KMS-11 (cell line): Measurements from ENCODE around the gene SPRED1.
"Not testable (repeated sequence)": the region's sequence is repeated elsewhere in the genome, so short reads cannot be mapped to it uniquely, and the experiment has no call there.

Experiments used
- H2AFZ ChIP-seq: fragments of 200-600 bp; sonication (generic); 2 replicates; pipeline ENCODE4 v1.6.1; 2016; ENCODE audit warnings: antibody characterized with exemption, mixed run types, low read depth
- H3K27ac ChIP-seq: fragments of 200-600 bp; sonication (generic); 2 replicates; pipeline ENCODE4 v1.6.1; 2016; ENCODE audit warnings: mild to moderate bottlenecking, mixed run types
- H3K27me3 ChIP-seq: fragments of 200-600 bp; sonication (generic); 2 replicates; pipeline ENCODE4 v1.6.1; 2017; ENCODE audit warnings: mild to moderate bottlenecking, low read depth, mixed run types, moderate library complexity; ENCODE audit not compliant: insufficient read depth
- H3K36me3 ChIP-seq: fragments of 200-600 bp; sonication (generic); 2 replicates; pipeline ENCODE4 v1.6.1; 2017; ENCODE audit warnings: mild to moderate bottlenecking, mixed run types; ENCODE audit not compliant: insufficient read depth
- H3K4me1 ChIP-seq: fragments of 200-600 bp; sonication (generic); 2 replicates; pipeline ENCODE4 v1.6.1; 2016; ENCODE audit warnings: mild to moderate bottlenecking, low read depth, mixed run types; ENCODE audit not compliant: poor library complexity, severe bottlenecking
- H3K4me2 ChIP-seq: fragments of 200-600 bp; sonication (generic); 2 replicates; pipeline ENCODE4 v1.7.0; 2016; ENCODE audit warnings: mild to moderate bottlenecking, mixed run types
- H3K4me3 ChIP-seq: fragments of 200-600 bp; sonication (generic); IDR thresholded peaks from 2 replicates; pipeline ENCODE4 v1.6.1; 2017; ENCODE audit warnings: low read depth, low read length, mixed read lengths; ENCODE audit not compliant: insufficient read depth
- H3K79me2 ChIP-seq: fragments of 200-600 bp; sonication (generic); 2 replicates; pipeline ENCODE4 v1.6.1; 2016; ENCODE audit warnings: low read depth, mixed run types; ENCODE audit not compliant: insufficient read depth
- H3K9ac ChIP-seq: fragments of 200-600 bp; sonication (generic); 2 replicates; pipeline ENCODE4 v1.6.1; 2016; ENCODE audit warnings: mild to moderate bottlenecking, mixed run types
- H4K20me1 ChIP-seq: fragments of 200-600 bp; sonication (generic); 2 replicates; pipeline ENCODE4 v1.6.1; 2016; ENCODE audit warnings: mild to moderate bottlenecking, mixed run types; ENCODE audit not compliant: insufficient read depth
- TF ChIP-seq, protein P1 (sequence below): fragments of 200-600 bp; sonication (generic); conservative IDR thresholded peaks from 2 replicates; pipeline ENCODE4 v1.6.1; 2017; ENCODE audit warnings: low read depth, mild to moderate bottlenecking, antibody characterized with exemption, low read length, moderate library complexity, mixed read lengths

The SPRED1 gene

DNA sequence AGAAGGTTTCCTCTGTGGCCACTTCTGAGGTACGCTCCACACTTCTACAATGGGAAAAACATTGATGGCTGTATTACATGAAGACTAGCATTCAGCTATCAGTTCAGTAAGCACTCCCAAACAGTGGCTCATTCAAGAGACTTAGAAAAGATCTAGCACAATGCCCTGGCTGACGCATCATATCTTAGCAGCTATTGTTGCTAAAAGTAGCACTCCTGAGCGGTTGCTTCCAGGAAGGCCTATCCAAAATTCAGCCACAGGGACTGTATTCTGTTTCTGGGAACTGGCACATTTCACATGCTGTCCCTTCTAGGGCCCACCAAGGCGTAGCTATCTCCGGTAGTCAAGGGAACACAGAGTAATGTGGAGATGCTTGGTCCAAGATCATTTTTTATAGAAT, 21.2 kb upstream of the SPRED1 start:
- TF ChIP-seq, protein P1, sequence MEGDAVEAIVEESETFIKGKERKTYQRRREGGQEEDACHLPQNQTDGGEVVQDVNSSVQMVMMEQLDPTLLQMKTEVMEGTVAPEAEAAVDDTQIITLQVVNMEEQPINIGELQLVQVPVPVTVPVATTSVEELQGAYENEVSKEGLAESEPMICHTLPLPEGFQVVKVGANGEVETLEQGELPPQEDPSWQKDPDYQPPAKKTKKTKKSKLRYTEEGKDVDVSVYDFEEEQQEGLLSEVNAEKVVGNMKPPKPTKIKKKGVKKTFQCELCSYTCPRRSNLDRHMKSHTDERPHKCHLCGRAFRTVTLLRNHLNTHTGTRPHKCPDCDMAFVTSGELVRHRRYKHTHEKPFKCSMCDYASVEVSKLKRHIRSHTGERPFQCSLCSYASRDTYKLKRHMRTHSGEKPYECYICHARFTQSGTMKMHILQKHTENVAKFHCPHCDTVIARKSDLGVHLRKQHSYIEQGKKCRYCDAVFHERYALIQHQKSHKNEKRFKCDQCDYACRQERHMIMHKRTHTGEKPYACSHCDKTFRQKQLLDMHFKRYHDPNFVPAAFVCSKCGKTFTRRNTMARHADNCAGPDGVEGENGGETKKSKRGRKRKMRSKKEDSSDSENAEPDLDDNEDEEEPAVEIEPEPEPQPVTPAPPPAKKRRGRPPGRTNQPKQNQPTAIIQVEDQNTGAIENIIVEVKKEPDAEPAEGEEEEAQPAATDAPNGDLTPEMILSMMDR: no peak
- Histone ChIP-seq H2AFZ (no peak overlapping the region), H3K27me3 (no peaks in the 10 kb centered on the region), H3K27ac (no peak overlapping the region), H3K9ac (no peak overlapping the region), H3K36me3 (no peaks in the 10 kb centered on the region), H3K4me2 (no peak overlapping the region), H3K4me3 (no peak overlapping the region), H3K79me2 (no peaks in the 10 kb centered on the region), H3K4me1 (no peaks in the 10 kb centered on the region), H4K20me1 (no peaks in the 10 kb centered on the region)

GRCh38 chr15:38237021-38237420, 15.6 kb upstream of the SPRED1 start:
- not testable (repeated sequence) for H3K36me3 ChIP-seq, H2AFZ ChIP-seq, H3K79me2 ChIP-seq, H3K27ac ChIP-seq, H3K4me1 ChIP-seq, H3K4me3 ChIP-seq, H3K4me2 ChIP-seq, H3K27me3 ChIP-seq, H4K20me1 ChIP-seq, H3K9ac ChIP-seq

DNA sequence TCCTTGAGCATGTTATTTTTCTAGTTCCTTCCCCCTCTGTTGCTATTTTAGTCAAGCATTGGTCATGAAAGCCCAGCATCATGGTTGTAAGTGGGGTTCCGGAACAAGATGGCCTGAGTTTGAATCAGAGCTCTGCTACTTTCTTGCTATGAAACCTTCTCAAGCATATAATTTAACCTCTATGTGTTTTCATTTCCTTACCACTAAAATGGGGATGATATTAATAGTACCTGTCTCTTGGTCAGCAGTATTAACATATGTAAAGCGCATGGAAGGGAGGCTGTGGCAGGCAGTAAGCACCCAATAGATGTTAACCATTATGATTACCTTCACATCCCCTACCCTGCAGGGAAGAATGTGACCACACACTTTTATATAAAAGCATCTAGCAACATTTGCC, 14.3 kb upstream of the SPRED1 start:
- Histone ChIP-seq H3K27me3 (no peaks in the 10 kb centered on the region), H2AFZ (no peak overlapping the region), H3K4me1 (peaks cover 10% of the 10 kb centered on the region), H3K79me2 (no peaks in the 10 kb centered on the region), H3K27ac (no peak overlapping the region), H3K4me2 (no peak overlapping the region; the same call in 1 of the 2 replicates), H3K4me3 (no peak overlapping the region), H3K36me3 (no peaks in the 10 kb centered on the region), H4K20me1 (no peaks in the 10 kb centered on the region), H3K9ac (no peak overlapping the region)
- TF ChIP-seq, protein P1: no peak

DNA sequence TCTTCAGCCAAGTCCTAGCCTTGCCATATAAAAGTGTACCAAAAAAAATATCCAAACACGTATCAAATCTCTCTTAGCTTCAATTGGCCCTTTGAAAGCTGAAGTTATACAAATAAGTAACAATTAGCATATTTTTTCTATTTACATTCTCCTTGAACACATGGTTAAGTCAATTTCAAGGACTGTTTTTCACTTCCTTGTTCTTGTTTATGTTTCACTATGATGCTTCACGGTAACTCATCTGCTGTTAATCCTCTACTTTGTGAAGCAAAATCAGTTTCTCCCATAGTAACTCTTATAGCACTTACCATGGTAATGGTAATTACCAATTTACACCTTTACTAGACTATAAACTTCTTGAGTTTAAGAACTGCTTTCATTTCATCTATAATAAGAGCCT, 10.6 kb upstream of the SPRED1 start:
- Histone ChIP-seq H3K79me2 (no peaks in the 10 kb centered on the region), H4K20me1 (no peaks in the 10 kb centered on the region), H3K36me3 (no peaks in the 10 kb centered on the region), H3K27me3 (no peaks in the 10 kb centered on the region), H3K9ac (no peak overlapping the region), H3K4me1 (peaks cover 10% of the 10 kb centered on the region), H3K27ac (no peak overlapping the region), H3K4me2 (no peak overlapping the region), H2AFZ (no peak overlapping the region), H3K4me3 (no peak overlapping the region)
- TF ChIP-seq, protein P1: no peak

DNA sequence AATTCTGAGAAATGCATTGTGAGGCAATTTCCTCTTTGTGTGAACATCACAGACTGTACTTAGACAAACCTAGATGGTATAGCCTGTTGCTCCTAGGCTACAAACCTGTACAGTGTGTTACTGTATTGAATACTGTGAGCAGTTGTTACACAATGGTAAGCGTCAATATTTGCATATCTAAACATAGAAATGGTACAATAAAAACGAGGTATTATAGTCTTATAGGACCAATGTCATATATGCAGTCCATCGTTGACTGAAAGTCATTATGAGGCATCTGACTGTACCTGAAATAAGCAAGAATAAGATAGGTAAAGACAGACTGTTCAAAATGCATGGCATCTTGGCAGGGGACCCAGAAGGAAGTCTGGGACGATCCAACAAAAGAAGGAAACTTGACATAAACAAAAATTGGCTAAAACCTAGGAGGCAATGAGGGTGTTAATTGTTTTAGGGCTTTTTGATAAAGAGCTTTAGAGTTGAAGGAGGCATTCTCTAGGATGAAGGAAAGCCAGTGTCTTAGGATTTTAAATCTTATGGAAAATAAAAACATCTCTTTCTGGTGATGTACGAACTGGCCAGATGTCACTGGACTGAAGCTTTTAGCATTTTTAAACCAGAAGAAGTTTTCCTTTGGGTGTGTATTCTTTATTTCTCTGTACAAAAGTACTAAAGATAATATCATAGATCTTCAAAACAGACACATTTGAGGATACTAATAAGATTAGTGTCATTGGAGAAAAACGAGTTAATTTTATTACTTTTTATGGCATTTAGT, 9.2 kb upstream of the SPRED1 start:
- no peaks in the 10 kb centered on the region for H4K20me1 ChIP-seq
- TF ChIP-seq, protein P1: no peak
- no peaks in the 10 kb centered on the region for H3K27me3 ChIP-seq
- no peak overlapping the region for H3K9ac ChIP-seq
- no peaks in the 10 kb centered on the region for H3K79me2 ChIP-seq
- H3K4me1 ChIP-seq: peaks cover 4% of the 10 kb centered on the region
- no peaks in the 10 kb centered on the region for H3K36me3 ChIP-seq
- no peak overlapping the region for H3K4me2 ChIP-seq
- no peak overlapping the region for H2AFZ ChIP-seq
- no peak overlapping the region for H3K4me3 ChIP-seq
- H3K27ac ChIP-seq: no peak overlapping the region
